Activated CD4-positive, alpha-beta T cell treated with anti-CD3 and anti-CD28 coated beads, Interleukin-2, amount 10 ng/mL, durations not matched to agents 24 days and 14 days (primary cell): ENCODE data around the gene INPP5A. TPM values are rescaled to one million over a fixed set of nuclear protein-coding genes. Genes with fewer than 3 reads are reported as not detected.
A peak's percentile ranks its signal among the peaks of the same experiment; 100 is the strongest.

Experiments used
- DNase-seq: peaks from one replicate; pipeline ENCODE4 v3.0.0; 2022
- H3K27ac Mint-ChIP-seq: one replicate; pipeline ENCODE4 v1.8.0; 2022; ENCODE audit warnings: mild to moderate bottlenecking, mixed read lengths
- H3K27me3 Mint-ChIP-seq: one replicate; pipeline ENCODE4 v1.8.0; 2022; ENCODE audit warnings: mixed read lengths
- H3K36me3 Mint-ChIP-seq: one replicate; pipeline ENCODE4 v1.8.0; 2022; ENCODE audit warnings: low read depth, mild to moderate bottlenecking, mixed read lengths
- H3K4me1 Mint-ChIP-seq: one replicate; pipeline ENCODE4 v1.8.0; 2021; ENCODE audit warnings: mixed read lengths
- H3K4me3 Mint-ChIP-seq: one replicate; pipeline ENCODE4 v1.8.0; 2022; ENCODE audit warnings: mild to moderate bottlenecking, moderate library complexity, mixed read lengths
- H3K9me3 Mint-ChIP-seq: one replicate; pipeline ENCODE4 v1.8.0; 2021; ENCODE audit warnings: mixed read lengths
- intact Hi-C: fragments of 100-400 bp; cut with micrococcal nuclease; formaldehyde crosslinking; loops from one replicate; pipeline ENCODE4 v1.15.1; 2023
- total RNA-seq: library from RNA; stranded (reverse); gene quantifications from 2 replicates; pipeline ENCODE4 v1.2.3, GENCODE V29; 2022

Gene INPP5A
- total RNA-seq, 1 donor from 2014 or later = 10.3 TPM

- DNase-seq = no peak
- Mint-ChIP-seq H3K4me1 (peaks cover 10% of the 10 kb centered on the region), H3K9me3 (no peaks in the 10 kb centered on the region), H3K27ac (no peak overlapping the region), H3K36me3 (no peaks in the 10 kb centered on the region), H3K4me3 (no peak overlapping the region), H3K27me3 (peaks cover 2% of the 10 kb centered on the region)
- intact Hi-C loops = loop anchor here (10.0 kb wide), 1 partner anchor 102 kb away; the partner anchor contains the start of gene INPP5A
These were observed 98.8 kb downstream of the INPP5A start for GRCh38 chr10:132636358-132636757.

GRCh38 chr10:132637477-132638129 lies 100.0 kb downstream of the INPP5A start:
- no peaks in the 10 kb centered on the region for H3K36me3 Mint-ChIP-seq
- no peak overlapping the region for H3K27ac Mint-ChIP-seq
- peaks cover 15% of the 10 kb centered on the region for H3K4me1 Mint-ChIP-seq
- peak; percentile 76 for DNase-seq
- H3K9me3 Mint-ChIP-seq = no peaks in the 10 kb centered on the region
- intact Hi-C loops = loop anchor here (1.0 to 10.0 kb wide), 2 partner anchors 103 to 179 kb away; partner anchors contain the start of gene INPP5A
- no peak overlapping the region for H3K4me3 Mint-ChIP-seq
- H3K27me3 Mint-ChIP-seq = peaks cover 2% of the 10 kb centered on the region

GRCh38 chr10:132638130-132638515 lies 100.5 kb downstream of the INPP5A start:
- H3K9me3 Mint-ChIP-seq = no peaks in the 10 kb centered on the region
- H3K27ac Mint-ChIP-seq = no peak overlapping the region
- H3K4me1 Mint-ChIP-seq = peaks cover 15% of the 10 kb centered on the region
- H3K4me3 Mint-ChIP-seq = no peak overlapping the region
- DNase-seq = no peak
- no peaks in the 10 kb centered on the region for H3K36me3 Mint-ChIP-seq
- H3K27me3 Mint-ChIP-seq = peaks cover 2% of the 10 kb centered on the region
- intact Hi-C loops = loop anchor here (10.0 kb wide), 1 partner anchor 103 kb away; the partner anchor contains the start of gene INPP5A

GRCh38 chr10:132639470-132639869 lies 101.9 kb downstream of the INPP5A start:
- no peak for DNase-seq
- H3K27ac Mint-ChIP-seq = no peak overlapping the region
- H3K9me3 Mint-ChIP-seq = no peaks in the 10 kb centered on the region
- intact Hi-C loops = loop anchor here (10.0 kb wide), 1 partner anchor 105 kb away; the partner anchor contains the start of gene INPP5A
- no peak overlapping the region for H3K4me3 Mint-ChIP-seq
- peaks cover 15% of the 10 kb centered on the region for H3K4me1 Mint-ChIP-seq
- H3K36me3 Mint-ChIP-seq = no peaks in the 10 kb centered on the region
- H3K27me3 Mint-ChIP-seq = peaks cover 2% of the 10 kb centered on the region

- Mint-ChIP-seq H3K9me3 (no peaks in the 10 kb centered on the region), H3K4me1 (peaks cover 11% of the 10 kb centered on the region), H3K27me3 (peaks cover 2% of the 10 kb centered on the region), H3K4me3 (no peak overlapping the region), H3K27ac (no peak overlapping the region), H3K36me3 (no peaks in the 10 kb centered on the region)
- intact Hi-C loops = no loop called here
- no peak for DNase-seq
These were observed 102.9 kb downstream of the INPP5A start for GRCh38 chr10:132640326-132641125.

- DNase-seq = no peak
- Mint-ChIP-seq H3K27me3 (peaks cover 2% of the 10 kb centered on the region), H3K36me3 (no peaks in the 10 kb centered on the region), H3K27ac (no peak overlapping the region), H3K4me1 (peaks cover 11% of the 10 kb centered on the region), H3K9me3 (no peaks in the 10 kb centered on the region), H3K4me3 (no peak overlapping the region)
- intact Hi-C loops = no loop called here
These were observed 103.8 kb downstream of the INPP5A start for GRCh38 chr10:132641401-132641800.

- peaks cover 2% of the 10 kb centered on the region for H3K27me3 Mint-ChIP-seq
- H3K27ac Mint-ChIP-seq = no peak overlapping the region
- no peak for DNase-seq
- H3K4me1 Mint-ChIP-seq = peaks cover 11% of the 10 kb centered on the region
- no peak overlapping the region for H3K4me3 Mint-ChIP-seq
- H3K36me3 Mint-ChIP-seq = no peaks in the 10 kb centered on the region
- H3K9me3 Mint-ChIP-seq = no peaks in the 10 kb centered on the region
- intact Hi-C loops = no loop called here
These were observed 104.6 kb downstream of the INPP5A start for GRCh38 chr10:132641966-132642731.

- intact Hi-C loops = no loop called here
- no peak for DNase-seq
- Mint-ChIP-seq H3K4me3 (no peak overlapping the region), H3K27me3 (peaks cover under 1% of the 10 kb centered on the region), H3K9me3 (no peaks in the 10 kb centered on the region), H3K36me3 (no peaks in the 10 kb centered on the region), H3K4me1 (peaks cover 8% of the 10 kb centered on the region), H3K27ac (no peak overlapping the region)
These were observed 105.1 kb downstream of the INPP5A start for GRCh38 chr10:132642732-132643008.

- Mint-ChIP-seq H3K4me1 (peaks cover 7% of the 10 kb centered on the region), H3K36me3 (no peaks in the 10 kb centered on the region), H3K4me3 (no peak overlapping the region), H3K9me3 (no peaks in the 10 kb centered on the region), H3K27me3 (no peaks in the 10 kb centered on the region), H3K27ac (no peak overlapping the region)
- intact Hi-C loops = no loop called here
- no peak for DNase-seq
These were observed 106.3 kb downstream of the INPP5A start for GRCh38 chr10:132643709-132644526.

- Mint-ChIP-seq H3K4me3 (no peak overlapping the region), H3K36me3 (no peaks in the 10 kb centered on the region), H3K27ac (no peak overlapping the region), H3K4me1 (peaks cover 7% of the 10 kb centered on the region), H3K27me3 (no peaks in the 10 kb centered on the region), H3K9me3 (no peaks in the 10 kb centered on the region)
- intact Hi-C loops = no loop called here
- DNase-seq = no peak
These were observed 107.1 kb downstream of the INPP5A start for GRCh38 chr10:132644527-132645246.

GRCh38 chr10:132645247-132645530 lies 107.6 kb downstream of the INPP5A start:
- H3K4me1 Mint-ChIP-seq = peaks cover 7% of the 10 kb centered on the region
- H3K36me3 Mint-ChIP-seq = no peaks in the 10 kb centered on the region
- no peak overlapping the region for H3K27ac Mint-ChIP-seq
- intact Hi-C loops = no loop called here
- H3K27me3 Mint-ChIP-seq = no peaks in the 10 kb centered on the region
- no peak for DNase-seq
- no peaks in the 10 kb centered on the region for H3K9me3 Mint-ChIP-seq
- H3K4me3 Mint-ChIP-seq = no peak overlapping the region

GRCh38 chr10:132645630-132646442 lies 108.2 kb downstream of the INPP5A start:
- Mint-ChIP-seq H3K27me3 (no peaks in the 10 kb centered on the region), H3K36me3 (no peaks in the 10 kb centered on the region), H3K27ac (no peak overlapping the region), H3K9me3 (no peaks in the 10 kb centered on the region), H3K4me3 (no peak overlapping the region), H3K4me1 (peaks cover 7% of the 10 kb centered on the region)
- no peak for DNase-seq
- intact Hi-C loops = no loop called here
